CD4-positive, alpha-beta T cell treated with Interleukin-6 for 4 hours (primary cell): Measurements from ENCODE around the gene GGA2.
"Not testable (repeated sequence)": the region's sequence is repeated elsewhere in the genome, so short reads cannot be mapped to it uniquely, and the experiment has no call there.

Source experiments
- DNase-seq: peaks from one replicate; pipeline ENCODE4 v3.0.0-alpha.2; 2020; ENCODE audit warnings: mixed read lengths

GGA2 gene

GRCh38 chr16:23466162-23466885 lies 44.0 kb downstream of the GGA2 start:
- DNase-seq: no peak

GRCh38 chr16:23465179-23465578 lies 45.1 kb downstream of the GGA2 start:
- DNase-seq: no peak

GRCh38 chr16:23464196-23464595 lies 46.1 kb downstream of the GGA2 start:
- DNase-seq: no peak

- DNase-seq: not testable (repeated sequence)
Observed at GRCh38 chr16:23462994-23463393, 47.3 kb downstream of the GGA2 start.

- DNase-seq: no peak
Observed at GRCh38 chr16:23453338-23454052, 56.8 kb downstream of the GGA2 start.

GRCh38 chr16:23452572-23453337 lies 57.5 kb downstream of the GGA2 start, which contains the start of gene COG7:
TSS of gene COG7 (minus strand) at chr16:23453189. CDS start at chr16:23452994, 195 bp downstream.
- peak; percentile 83 for DNase-seq

GRCh38 chr16:23452221-23452571 lies 58.1 kb downstream of the GGA2 start:
- DNase-seq: no peak

GRCh38 chr16:23448392-23448791 lies 61.9 kb downstream of the GGA2 start:
- no peak for DNase-seq

- not testable (repeated sequence) for DNase-seq
Observed at GRCh38 chr16:23437542-23437941, 72.8 kb downstream of the GGA2 start.

GRCh38 chr16:23436951-23437350 lies 73.3 kb downstream of the GGA2 start:
- DNase-seq: no peak

- DNase-seq: peak; percentile 71
Observed at GRCh38 chr16:23435500-23435899, 74.8 kb downstream of the GGA2 start.

- DNase-seq: peak; percentile 17
Observed at GRCh38 chr16:23434380-23434779, 75.9 kb downstream of the GGA2 start.

GRCh38 chr16:23433261-23433920 lies 76.9 kb downstream of the GGA2 start:
- no peak for DNase-seq

- no peak for DNase-seq
Observed at GRCh38 chr16:23432176-23433128, 77.8 kb downstream of the GGA2 start.

GRCh38 chr16:23428351-23428750 lies 81.9 kb downstream of the GGA2 start:
- no peak for DNase-seq

- DNase-seq: no peak
Observed at GRCh38 chr16:23424292-23424958, 85.9 kb downstream of the GGA2 start.

- no peak for DNase-seq
Observed at GRCh38 chr16:23423496-23424049, 86.7 kb downstream of the GGA2 start.

- no peak for DNase-seq
Observed at GRCh38 chr16:23420011-23420410, 90.3 kb downstream of the GGA2 start.

GRCh38 chr16:23416816-23417215 lies 93.5 kb downstream of the GGA2 start:
- no peak for DNase-seq

- DNase-seq: no peak
Observed at GRCh38 chr16:23414731-23415130, 95.6 kb downstream of the GGA2 start.
